ENCODE measurements around the gene LINGO3. TPM values are rescaled to one million over a fixed set of nuclear protein-coding genes. Genes with fewer than 3 reads are reported as not detected.

LINGO3 gene
- total RNA-seq, 1 donor from 2014 or later, result not detected

- TF ChIP-seq, protein P1, sequence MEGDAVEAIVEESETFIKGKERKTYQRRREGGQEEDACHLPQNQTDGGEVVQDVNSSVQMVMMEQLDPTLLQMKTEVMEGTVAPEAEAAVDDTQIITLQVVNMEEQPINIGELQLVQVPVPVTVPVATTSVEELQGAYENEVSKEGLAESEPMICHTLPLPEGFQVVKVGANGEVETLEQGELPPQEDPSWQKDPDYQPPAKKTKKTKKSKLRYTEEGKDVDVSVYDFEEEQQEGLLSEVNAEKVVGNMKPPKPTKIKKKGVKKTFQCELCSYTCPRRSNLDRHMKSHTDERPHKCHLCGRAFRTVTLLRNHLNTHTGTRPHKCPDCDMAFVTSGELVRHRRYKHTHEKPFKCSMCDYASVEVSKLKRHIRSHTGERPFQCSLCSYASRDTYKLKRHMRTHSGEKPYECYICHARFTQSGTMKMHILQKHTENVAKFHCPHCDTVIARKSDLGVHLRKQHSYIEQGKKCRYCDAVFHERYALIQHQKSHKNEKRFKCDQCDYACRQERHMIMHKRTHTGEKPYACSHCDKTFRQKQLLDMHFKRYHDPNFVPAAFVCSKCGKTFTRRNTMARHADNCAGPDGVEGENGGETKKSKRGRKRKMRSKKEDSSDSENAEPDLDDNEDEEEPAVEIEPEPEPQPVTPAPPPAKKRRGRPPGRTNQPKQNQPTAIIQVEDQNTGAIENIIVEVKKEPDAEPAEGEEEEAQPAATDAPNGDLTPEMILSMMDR (IDR thresholded peaks at IDR 0.05), result no peak
- H3K4me1 ChIP-seq, result peaks cover 4 to 16% of the 10 kb centered on the region in 2 donors
- no peaks in the 10 kb centered on the region for H3K9me3 ChIP-seq
- H3K36me3 ChIP-seq, result peaks cover 1 to 2% of the 10 kb centered on the region in 2 donors
- DNase-seq (ENCODE audit: low spot score in 2 of 2), result peak; percentile 70 to 91
- peak overlapping the region in 1 of 2 donors; percentile 7 for H3K4me3 ChIP-seq
- intact Hi-C loops (cut with DNase I), result loop anchor here (5.0 kb wide), 2 partner anchors 99 to 371 kb away; no protein-coding TSS in a partner anchor
- H3K27ac ChIP-seq, result peak overlapping the region; percentile 35 to 57
- no peaks in the 10 kb centered on the region for H3K27me3 ChIP-seq
Observed at GRCh38 chr19:2266183-2266993, 41.6 kb downstream of the LINGO3 start.

GRCh38 chr19:2261438-2262172, 46.3 kb downstream of the LINGO3 start:
- intact Hi-C loops (cut with DNase I), result no loop called here
- no peaks in the 10 kb centered on the region for H3K27me3 ChIP-seq
- H3K4me3 ChIP-seq, result no peak overlapping the region
- H3K9me3 ChIP-seq, result no peaks in the 10 kb centered on the region
- no peak overlapping the region for H3K27ac ChIP-seq
- no peaks in the 10 kb centered on the region for H3K36me3 ChIP-seq
- no peak for DNase-seq (ENCODE audit: low spot score in 2 of 2)
- TF ChIP-seq, protein P1 (IDR thresholded peaks at IDR 0.05), result peak in 1 of 3 experiments; percentile 48
- H3K4me1 ChIP-seq, result peaks cover 0 to 4% of the 10 kb centered on the region in 2 donors

DNA sequence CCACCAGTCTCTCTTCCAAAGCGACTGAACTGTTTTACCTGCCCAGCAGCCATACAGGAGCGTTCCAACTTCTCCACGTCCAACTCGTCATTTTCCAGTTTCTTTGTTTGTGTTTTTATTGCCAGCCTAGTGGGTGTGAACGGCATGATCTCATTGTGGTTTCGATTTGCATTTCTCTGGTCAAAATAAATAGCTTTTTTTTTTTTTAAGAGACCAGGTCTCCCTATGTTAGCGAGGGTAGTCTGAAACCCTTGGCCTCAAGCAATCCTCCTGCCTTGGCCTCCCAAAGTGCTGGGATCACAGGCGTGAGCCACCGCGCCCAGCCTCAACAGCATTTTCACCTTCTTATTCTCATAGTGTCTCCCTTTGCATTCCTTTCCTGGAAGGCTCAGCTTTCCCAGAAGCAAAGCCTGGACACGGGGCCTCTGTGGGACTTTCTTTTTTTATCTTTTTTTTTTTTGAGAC, 47.6 kb downstream of the LINGO3 start:
- no peak overlapping the region for H3K4me3 ChIP-seq
- H3K27me3 ChIP-seq, result no peaks in the 10 kb centered on the region
- no peaks in the 10 kb centered on the region for H3K36me3 ChIP-seq
- intact Hi-C loops (cut with DNase I), result no loop called here
- DNase-seq (ENCODE audit: low spot score in 2 of 2), result no peak
- no peak overlapping the region for H3K27ac ChIP-seq
- TF ChIP-seq, protein P1 (IDR thresholded peaks at IDR 0.05), result no peak
- H3K4me1 ChIP-seq, result no peaks in the 10 kb centered on the region
- H3K9me3 ChIP-seq, result no peaks in the 10 kb centered on the region

- Histone ChIP-seq H3K36me3 (no peaks in the 10 kb centered on the region), H3K4me1 (no peaks in the 10 kb centered on the region), H3K9me3 (no peaks in the 10 kb centered on the region), H3K4me3 (no peak overlapping the region), H3K27ac (no peak overlapping the region), H3K27me3 (no peaks in the 10 kb centered on the region)
- no peak for DNase-seq (ENCODE audit: low spot score in 2 of 2)
- intact Hi-C loops (cut with DNase I), result no loop called here
- TF ChIP-seq, protein P1 (IDR thresholded peaks at IDR 0.05), result no peak
Observed at GRCh38 chr19:2259336-2259735, 48.6 kb downstream of the LINGO3 start.

Other genes starting within 250 kb of the LINGO3 start
- 44.4 TPM for gene MOB3A, start 211.8 kb downstream of the LINGO3 start, total RNA-seq
- not detected for gene IZUMO4, start 211.2 kb downstream of the LINGO3 start, total RNA-seq
- gene AP3D1, start 156.6 kb downstream of the LINGO3 start, total RNA-seq, result 98.8 TPM
- 156 TPM for gene DOT1L, start 144.2 kb downstream of the LINGO3 start, total RNA-seq
- 23.9 TPM for gene PLEKHJ1, start 71.8 kb downstream of the LINGO3 start, total RNA-seq
- gene SF3A2, start 71.3 kb downstream of the LINGO3 start, total RNA-seq, result 21.3 TPM
- not detected for gene AMH, start 58.8 kb downstream of the LINGO3 start, total RNA-seq
- gene JSRP1, start 51.7 kb downstream of the LINGO3 start, total RNA-seq, result not detected
- 4.7 TPM for gene PEAK3, start 26.0 kb downstream of the LINGO3 start, total RNA-seq
- 31.4 TPM for gene LSM7, start 20.4 kb upstream of the LINGO3 start, total RNA-seq
- gene SPPL2B, start 20.5 kb upstream of the LINGO3 start, total RNA-seq, result 95.7 TPM
- gene TMPRSS9, start 52.1 kb upstream of the LINGO3 start, total RNA-seq, result not detected
- 55.0 TPM for gene TIMM13, start 119.4 kb upstream of the LINGO3 start, total RNA-seq
- 38.7 TPM for gene LMNB2, start 148.8 kb upstream of the LINGO3 start, total RNA-seq
- 514 TPM for gene GADD45B, start 168.0 kb upstream of the LINGO3 start, total RNA-seq

All from ascending aorta (tissue), 2 donors.